Panc1 (cell line): ENCODE results near the gene LRBA. TPM values are rescaled to one million over a fixed set of nuclear protein-coding genes. Genes with fewer than 3 reads are reported as not detected.

Experiments
- ATAC-seq: fragments of 200-7000 bp; cut with Tn5 transposase; 2 replicates; pipeline ENCODE4 v1.9.1; 2020; ENCODE audit warnings: mild to moderate bottlenecking, moderate library complexity
- BruUV-seq: library from RNA; stranded (reverse); fragments of 400-500 nt; replicated peaks from 2 replicates; lab custom pipeline; 2021; lab: Mats Ljungman, UMichigan
- CTCF ChIA-PET: fragments of 300-600 bp; sonication (Branson Sonifier 250); formaldehyde crosslinking; loops from one replicate; lab custom pipeline; 2022; ENCODE audit warnings: antibody characterized with exemption; lab: Charles Lee
- POLR2A ChIA-PET: fragments of 300-600 bp; sonication (Branson Sonifier 250); formaldehyde crosslinking; loops from one replicate; lab custom pipeline; 2022; ENCODE audit warnings: antibody characterized with exemption; lab: Charles Lee
- DNase-seq: peaks from one replicate; pipeline ENCODE4 v3.0.0-alpha.2; 2010; ENCODE audit warnings: low read depth, low spot score
- H3K27ac ChIP-seq: 2 replicates; pipeline ENCODE4 v1.5.1; 2011; ENCODE audit warnings: mild to moderate bottlenecking, low read length, inconsistent platforms
- H3K27me3 ChIP-seq: fragments of 200-500 bp; sonication (Bioruptor generic); 2 replicates; pipeline ENCODE4 v1.6.0; 2014; ENCODE audit warnings: low read length, inconsistent platforms; ENCODE audit not compliant: control insufficient read depth, insufficient read depth
- H3K36me3 ChIP-seq: fragments of 200-500 bp; sonication (Bioruptor generic); 2 replicates; pipeline ENCODE4 v1.5.1; 2014; ENCODE audit warnings: inconsistent platforms, mild to moderate bottlenecking, low read length, moderate library complexity; ENCODE audit not compliant: control insufficient read depth, insufficient read depth
- H3K4me1 ChIP-seq: 2 replicates; pipeline ENCODE4 v1.5.1; 2011; ENCODE audit warnings: inconsistent platforms, mild to moderate bottlenecking, low read length, moderate library complexity; ENCODE audit not compliant: control insufficient read depth, insufficient read depth
- H3K4me3 ChIP-seq, 2 experiments: 2 replicates each; pipeline ENCODE4 v1.5.1; 2011 to 2012; ENCODE audit warnings: low read depth in 2 of 2, low read length in 2 of 2, mild to moderate bottlenecking in 2 of 2, inconsistent platforms in 1 of 2, moderate library complexity in 1 of 2
- H3K9me3 ChIP-seq: fragments of 200-500 bp; sonication (Bioruptor generic); 2 replicates; pipeline ENCODE4 v1.5.1; 2014; ENCODE audit warnings: low read depth, mild to moderate bottlenecking, inconsistent platforms, low read length, moderate library complexity; ENCODE audit not compliant: control insufficient read depth, insufficient read depth
- CTCF ChIP-seq: fragments of 450-650 bp; IDR thresholded peaks from 2 replicates; pipeline ENCODE4 v1.5.1; 2017; ENCODE audit warnings: mild to moderate bottlenecking
- POLR2AphosphoS5 ChIP-seq: IDR thresholded peaks from 2 replicates; pipeline ENCODE4 v1.6.1; 2012; ENCODE audit warnings: mild to moderate bottlenecking, low read depth, low read length, moderate library complexity
- REST ChIP-seq, 2 experiments: IDR thresholded peaks; 2 replicates each; pipeline ENCODE4 v1.6.1; 2011 to 2012; ENCODE audit warnings: low read depth in 2 of 2, control low read depth in 1 of 2, low read length in 1 of 2, mild to moderate bottlenecking in 1 of 2, moderate library complexity in 1 of 2; ENCODE audit not compliant: insufficient read depth in 1 of 2
- SIN3A ChIP-seq: IDR thresholded peaks from 2 replicates; pipeline ENCODE4 v1.6.1; 2012; ENCODE audit warnings: low read depth, mild to moderate bottlenecking, low read length, moderate library complexity, borderline replicate concordance; ENCODE audit not compliant: insufficient read depth
- TCF7L2 ChIP-seq: IDR thresholded peaks from 2 replicates; pipeline ENCODE4 v1.6.1; 2011; ENCODE audit warnings: mild to moderate bottlenecking, low read depth, low read length, inconsistent platforms
- in situ Hi-C: cut with HindIII; loops from 2 replicates; pipeline ENCODE4 v1.10.0; 2016; ENCODE audit warnings: low sequenced_read_pairs, low pct_unique_long_range_greater_than_20kb
- intact Hi-C: fragments of 100-400 bp; cut with micrococcal nuclease; formaldehyde crosslinking; loops from one replicate; pipeline ENCODE4 v1.10.0; 2022; ENCODE audit not compliant: unreplicated experiment
- total RNA-seq: library from RNA; stranded (reverse); gene quantifications from one replicate; pipeline ENCODE4 v1.2.1, GENCODE V29; 2021; ENCODE audit not compliant: unreplicated experiment

LRBA gene
- total RNA-seq, 1 experiment from 2014 or later = 26.4 TPM

GRCh38 chr4:150708004-150708403, 307.1 kb downstream of the LRBA start:
- DNase-seq (no peak), ATAC-seq (no peak)
- intact Hi-C loops = no loop called here
- ChIA-PET CTCF (no interaction called here), POLR2A (no interaction called here)
- Histone ChIP-seq H3K27ac (no peak overlapping the region), H3K4me3 (no peak overlapping the region), H3K36me3 (no peaks in the 10 kb centered on the region), H3K27me3 (no peaks in the 10 kb centered on the region), H3K4me1 (no peaks in the 10 kb centered on the region), H3K9me3 (no peaks in the 10 kb centered on the region)
- TF ChIP-seq POLR2AphosphoS5 = no peak
- TF ChIP-seq TCF7L2 = no peak
- in situ Hi-C loops = no loop called here
- no TSS peak for BruUV-seq

- intact Hi-C loops = no loop called here
- Histone ChIP-seq H3K4me1 (no peaks in the 10 kb centered on the region), H3K27ac (no peak overlapping the region), H3K4me3 (no peak overlapping the region), H3K9me3 (no peaks in the 10 kb centered on the region), H3K27me3 (no peaks in the 10 kb centered on the region), H3K36me3 (no peaks in the 10 kb centered on the region)
- TF ChIP-seq POLR2AphosphoS5 (no peak), REST (IDR thresholded peaks at IDR 0.05; ENCODE audit: insufficient read depth in 1 of 2, low read depth in 2 of 2, low read length in 1 of 2) (no peak), CTCF (no peak), SIN3A (no peak), TCF7L2 (no peak)
- no TSS peak for BruUV-seq
- DNase-seq (no peak), ATAC-seq (no peak)
- in situ Hi-C loops = no loop called here
- ChIA-PET POLR2A (no interaction called here), CTCF (no interaction called here)
Measured at GRCh38 chr4:150699599-150699998, 315.5 kb downstream of the LRBA start.

GRCh38 chr4:150695162-150695561, 319.9 kb downstream of the LRBA start:
- H3K27ac ChIP-seq = no peak overlapping the region
- H3K9me3 ChIP-seq = no peaks in the 10 kb centered on the region
- intact Hi-C loops = no loop called here
- ATAC-seq (no peak), DNase-seq (no peak)
- no peak overlapping the region for H3K4me3 ChIP-seq
- ChIA-PET CTCF (no interaction called here), POLR2A (no interaction called here)
- H3K36me3 ChIP-seq = no peaks in the 10 kb centered on the region
- H3K27me3 ChIP-seq = no peaks in the 10 kb centered on the region
- TF ChIP-seq POLR2AphosphoS5 (no peak), CTCF (no peak), TCF7L2 (no peak), REST (IDR thresholded peaks at IDR 0.05; ENCODE audit: insufficient read depth in 1 of 2, low read depth in 2 of 2, low read length in 1 of 2) (no peak), SIN3A (no peak)
- BruUV-seq = no TSS peak
- H3K4me1 ChIP-seq = no peaks in the 10 kb centered on the region
- in situ Hi-C loops = no loop called here
